Embryonic facial prominence (tissue), 1 donor: ENCODE measurements around the gene NUDCD3.
A peak's percentile ranks its signal among the peaks of the same experiment; 100 is the strongest.
"Not testable (repeated sequence)": the region's sequence is repeated elsewhere in the genome, so short reads cannot be mapped to it uniquely, and the experiment has no call there.

Experiments
- DNase-seq: peaks from one replicate; pipeline ENCODE4 v3.0.0-alpha.2; 2016; ENCODE audit errors: extremely low spot score

NUDCD3 gene

GRCh38 chr7:44517175-44517574 lies 26.7 kb upstream of the NUDCD3 start:
- no peak for DNase-seq

GRCh38 chr7:44515590-44516268 lies 25.3 kb upstream of the NUDCD3 start:
- DNase-seq = no peak

GRCh38 chr7:44512736-44513135 lies 22.3 kb upstream of the NUDCD3 start:
- no peak for DNase-seq

- DNase-seq = no peak
Measured at GRCh38 chr7:44511863-44512468, 21.5 kb upstream of the NUDCD3 start.

- no peak for DNase-seq
Measured at GRCh38 chr7:44511236-44511635, 20.8 kb upstream of the NUDCD3 start.

- DNase-seq = no peak
Measured at GRCh38 chr7:44508328-44509030, 18.0 kb upstream of the NUDCD3 start.

GRCh38 chr7:44506592-44507288 lies 16.3 kb upstream of the NUDCD3 start:
- not testable (repeated sequence) for DNase-seq

GRCh38 chr7:44505595-44505994 lies 15.1 kb upstream of the NUDCD3 start:
- no peak for DNase-seq

- DNase-seq = no peak
Measured at GRCh38 chr7:44498230-44498954, 7.9 kb upstream of the NUDCD3 start.

GRCh38 chr7:44497155-44498027 lies 6.9 kb upstream of the NUDCD3 start:
- no peak for DNase-seq

GRCh38 chr7:44496385-44496784 lies 5.9 kb upstream of the NUDCD3 start:
- no peak for DNase-seq

- no peak for DNase-seq
Measured at GRCh38 chr7:44494960-44495359, 4.5 kb upstream of the NUDCD3 start.

- no peak for DNase-seq
Measured at GRCh38 chr7:44491229-44491628, 771 bp upstream of the NUDCD3 start.

- peak; percentile 14 for DNase-seq
Measured at GRCh38 chr7:44489955-44490350, 505 bp downstream of the NUDCD3 start.

GRCh38 chr7:44488955-44489354 lies 1.5 kb downstream of the NUDCD3 start:
- no peak for DNase-seq

- no peak for DNase-seq
Measured at GRCh38 chr7:44486693-44487092, 3.8 kb downstream of the NUDCD3 start.

- no peak for DNase-seq
Measured at GRCh38 chr7:44486001-44486400, 4.5 kb downstream of the NUDCD3 start.

- no peak for DNase-seq
Measured at GRCh38 chr7:44484482-44485313, 5.8 kb downstream of the NUDCD3 start.

GRCh38 chr7:44482502-44483485 lies 7.7 kb downstream of the NUDCD3 start:
- no peak for DNase-seq
